NCI-H2227 (cell line): ENCODE data around the gene FPGS.
"Not testable (repeated sequence)": the region's sequence is repeated elsewhere in the genome, so short reads cannot be mapped to it uniquely, and the experiment has no call there.

Source experiments
- DNase-seq: peaks from one replicate; lab custom pipeline; 2025; ENCODE audit not compliant: unreplicated experiment; lab: John Stamatoyannopoulos, UW

Gene FPGS

DNA sequence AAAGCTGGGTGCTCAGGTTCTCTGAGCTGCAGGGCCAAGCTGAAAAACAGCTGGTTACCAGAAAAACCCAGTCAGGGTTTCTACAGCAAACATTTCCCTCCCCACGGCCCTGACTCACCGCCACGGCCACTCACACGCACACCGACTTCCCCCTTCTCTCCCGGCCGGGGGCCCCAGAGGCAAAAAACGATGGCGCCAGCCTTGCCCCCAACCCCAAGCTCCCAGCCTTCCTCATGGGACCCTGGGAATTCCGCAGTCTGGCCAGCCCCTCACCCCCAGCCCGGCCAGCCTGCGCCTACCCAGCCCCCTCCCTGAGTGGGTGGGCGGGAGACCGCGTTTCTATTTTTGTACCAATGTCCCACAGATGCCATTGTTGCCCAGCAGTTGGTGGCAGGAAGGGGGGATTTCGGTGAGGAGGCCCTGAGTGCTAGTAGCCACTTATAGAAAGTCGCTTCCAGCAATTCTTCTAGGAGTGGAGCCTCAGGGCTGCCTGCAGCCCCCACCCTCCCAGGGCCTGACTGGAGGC lies 33.4 kb downstream of the FPGS start:
- no peak for DNase-seq

GRCh38 chr9:127836561-127836960 lies 33.9 kb downstream of the FPGS start:
- DNase-seq, result not testable (repeated sequence)

- no peak for DNase-seq
These were observed 34.7 kb downstream of the FPGS start for GRCh38 chr9:127837346-127837745.

GRCh38 chr9:127838375-127839078 lies 35.8 kb downstream of the FPGS start:
- DNase-seq, result no peak

DNA sequence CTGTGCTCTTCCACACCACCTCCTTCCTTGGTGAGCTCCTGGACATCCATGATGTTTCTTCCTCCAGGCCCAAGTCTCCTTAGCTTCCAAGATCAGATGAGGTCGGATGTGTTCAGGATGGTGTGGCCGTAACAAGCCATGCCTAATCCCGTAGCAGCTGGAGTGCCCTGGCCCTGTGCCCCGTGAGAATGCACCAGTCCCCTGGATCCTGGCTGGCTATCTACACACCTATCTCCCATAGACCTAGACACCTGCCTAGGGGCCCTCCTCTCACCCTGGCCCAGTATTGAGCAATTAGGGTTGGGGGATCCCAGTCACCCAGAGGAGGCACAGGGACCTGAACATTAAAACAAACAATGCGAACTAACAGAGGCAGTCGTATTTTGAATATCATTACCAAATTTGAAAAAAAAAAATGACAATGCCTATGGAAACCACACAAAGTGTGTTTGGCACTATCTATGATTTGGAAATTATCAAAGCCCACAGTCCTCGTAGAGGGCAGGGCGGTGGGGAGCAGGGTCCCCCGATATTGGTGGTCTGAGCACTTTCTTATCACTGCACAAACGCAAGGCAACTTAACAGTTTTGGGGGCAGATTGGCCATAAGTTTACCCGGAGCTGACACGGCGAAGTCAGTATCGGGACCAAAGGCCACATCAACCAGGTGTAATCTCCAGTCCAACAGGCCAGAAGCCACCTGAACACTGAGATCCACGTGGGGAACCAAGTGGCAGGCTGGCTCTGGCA lies 38.6 kb downstream of the FPGS start:
- DNase-seq, result no peak

- DNase-seq, result no peak
These were observed 42.2 kb downstream of the FPGS start for GRCh38 chr9:127844821-127845359.

DNA sequence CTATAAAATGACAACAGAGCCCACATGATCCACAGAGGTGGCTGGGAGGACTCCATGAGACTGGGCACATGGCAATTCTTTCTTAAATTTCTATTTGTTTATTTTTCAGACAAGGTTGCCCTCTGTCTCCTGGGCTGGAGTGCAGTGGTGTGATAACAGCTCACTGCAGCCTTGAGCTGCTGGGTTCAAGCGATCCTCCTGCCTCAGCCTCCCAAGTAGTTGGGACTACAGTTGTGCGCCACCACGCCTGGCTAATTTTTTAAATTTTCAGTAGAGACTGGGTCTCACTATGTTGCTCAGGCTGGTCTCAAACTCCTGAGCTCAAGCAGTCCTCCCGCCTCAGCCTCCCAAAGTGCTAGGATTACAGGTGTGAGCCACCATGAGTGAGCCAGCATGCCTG lies 42.9 kb downstream of the FPGS start:
- not testable (repeated sequence) for DNase-seq

DNA sequence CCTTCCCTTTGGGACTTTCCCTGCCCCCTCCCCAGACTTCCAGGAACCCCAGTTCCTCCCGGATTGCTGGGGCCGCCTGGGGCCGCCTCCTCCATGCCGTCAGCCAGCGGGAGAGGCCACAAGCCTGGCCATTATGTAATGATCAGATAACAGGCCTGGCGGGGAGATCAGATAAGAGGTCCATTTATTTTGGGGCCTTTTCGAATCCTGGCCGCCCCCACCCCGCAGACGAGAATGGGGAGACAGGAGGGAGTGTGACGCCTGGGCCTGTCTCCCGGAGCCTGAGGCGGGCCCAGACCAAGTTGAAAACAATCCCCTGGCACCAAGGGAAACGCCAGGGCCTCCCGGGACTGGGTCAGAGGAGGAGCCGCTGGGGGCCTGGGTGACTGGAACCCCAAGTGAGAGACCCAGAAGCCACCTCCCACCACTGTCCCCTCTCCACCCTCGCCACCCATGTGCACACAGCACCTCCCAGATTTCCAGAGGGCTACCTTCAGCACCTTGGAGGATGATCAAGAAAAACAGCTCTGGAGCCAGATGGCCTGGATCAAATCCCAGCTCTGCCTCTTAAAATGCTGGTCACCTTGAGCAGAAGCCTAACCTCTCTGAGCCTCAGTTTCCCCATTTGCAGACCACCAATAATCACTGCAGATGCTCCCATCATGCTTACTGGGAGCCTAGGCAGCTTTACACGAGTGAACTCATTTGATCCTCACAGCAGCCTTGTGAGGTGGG lies 43.9 kb downstream of the FPGS start:
- no peak for DNase-seq

DNA sequence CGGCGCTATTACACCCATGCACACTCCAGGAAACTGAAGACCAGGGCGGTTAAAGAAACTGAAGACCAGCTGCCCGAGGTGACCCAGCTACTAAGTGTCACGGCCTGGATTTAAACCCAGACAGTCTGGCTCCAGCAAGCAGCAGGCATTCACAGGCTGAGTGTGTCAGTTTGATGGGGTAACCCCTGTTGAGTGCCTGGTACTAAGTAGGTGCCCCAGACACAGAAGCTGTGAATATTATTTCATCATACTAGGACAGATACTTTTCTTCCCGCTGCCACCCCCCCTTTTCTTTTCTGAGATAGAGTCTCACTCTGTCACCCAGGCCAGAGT lies 44.5 kb downstream of the FPGS start:
- DNase-seq, result no peak

- DNase-seq, result no peak
These were observed 45.4 kb downstream of the FPGS start for GRCh38 chr9:127847833-127848755.

DNA sequence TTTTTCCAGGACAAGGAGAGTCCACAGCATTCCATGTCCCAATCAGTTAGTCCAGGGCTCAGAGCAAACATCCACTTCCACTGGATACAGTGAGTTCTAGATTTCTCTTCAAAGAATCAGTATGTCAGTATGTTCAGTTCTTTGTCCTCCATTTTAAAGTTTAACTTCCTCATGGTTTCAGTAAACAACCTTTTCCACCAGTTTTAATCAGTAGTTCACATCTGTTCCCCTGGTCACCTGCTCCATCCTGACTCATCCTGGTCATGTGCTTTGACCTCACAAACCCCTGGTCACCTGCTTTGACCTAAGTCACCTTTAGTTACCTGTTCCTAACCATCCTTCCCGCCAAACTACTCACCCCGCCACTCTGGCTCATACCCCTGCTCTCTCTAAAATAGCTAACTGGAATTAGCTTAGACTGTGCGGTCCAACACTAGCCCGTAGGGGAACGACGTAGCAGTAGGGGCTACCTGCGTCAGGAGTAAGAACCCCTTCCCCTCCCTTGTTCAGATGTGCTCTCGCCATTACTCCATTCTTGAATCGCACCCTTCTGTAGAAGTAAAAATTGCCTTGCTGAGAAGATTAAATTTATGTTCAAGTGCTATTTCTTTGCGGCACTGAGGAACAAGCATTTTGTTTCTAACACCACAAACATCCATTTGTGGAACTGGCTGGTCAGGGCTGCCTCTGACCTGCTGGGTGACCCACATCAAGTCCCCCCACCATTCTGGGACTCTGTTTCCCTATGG lies 46.2 kb downstream of the FPGS start:
- DNase-seq, result no peak

- no peak for DNase-seq
These were observed 47.7 kb downstream of the FPGS start for GRCh38 chr9:127850286-127850830.

- DNase-seq, result no peak
These were observed 50.1 kb downstream of the FPGS start for GRCh38 chr9:127852829-127853228.

DNA sequence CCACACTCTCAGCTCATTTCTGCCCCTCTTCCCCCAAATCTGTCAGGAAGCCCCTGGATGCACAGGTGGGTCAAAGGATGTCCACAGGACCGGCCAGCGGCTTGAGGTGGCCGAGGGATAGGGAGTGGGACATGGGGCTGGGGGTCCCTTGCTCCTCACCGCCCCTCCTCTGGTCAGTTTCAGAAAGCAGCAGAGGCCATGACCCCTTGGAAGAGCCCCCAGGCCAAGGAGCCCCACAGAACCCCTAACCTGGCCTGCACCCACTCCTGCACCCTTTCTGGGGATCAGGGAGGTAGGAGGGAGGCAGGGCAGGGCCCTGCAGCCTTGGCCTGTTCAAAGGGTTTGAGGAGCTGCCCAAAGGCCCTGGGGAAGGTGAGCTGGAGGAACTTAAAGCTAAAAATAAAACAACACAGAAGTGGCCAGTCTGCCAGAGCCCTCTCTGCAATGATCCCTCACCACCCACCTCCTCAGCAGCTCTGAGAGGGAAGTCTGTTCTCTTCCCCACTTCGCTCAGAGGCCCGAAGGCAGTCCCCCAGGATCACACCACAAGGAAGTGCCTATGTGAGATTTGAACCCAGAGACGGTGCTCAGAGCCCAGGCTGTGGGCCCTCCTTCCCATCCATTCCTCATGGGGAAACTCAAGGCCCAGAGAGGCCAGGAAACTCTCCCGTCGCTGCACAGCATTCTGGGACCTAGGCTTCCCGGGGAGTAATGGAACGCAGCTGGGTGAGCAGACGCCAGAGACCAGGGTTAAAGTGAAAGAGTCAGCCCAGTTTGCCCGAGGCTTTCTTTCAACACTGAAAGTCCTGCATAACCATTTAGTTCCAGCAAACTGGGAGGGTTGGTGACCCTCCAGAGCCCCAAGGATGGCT lies 50.9 kb downstream of the FPGS start:
- no peak for DNase-seq

DNA sequence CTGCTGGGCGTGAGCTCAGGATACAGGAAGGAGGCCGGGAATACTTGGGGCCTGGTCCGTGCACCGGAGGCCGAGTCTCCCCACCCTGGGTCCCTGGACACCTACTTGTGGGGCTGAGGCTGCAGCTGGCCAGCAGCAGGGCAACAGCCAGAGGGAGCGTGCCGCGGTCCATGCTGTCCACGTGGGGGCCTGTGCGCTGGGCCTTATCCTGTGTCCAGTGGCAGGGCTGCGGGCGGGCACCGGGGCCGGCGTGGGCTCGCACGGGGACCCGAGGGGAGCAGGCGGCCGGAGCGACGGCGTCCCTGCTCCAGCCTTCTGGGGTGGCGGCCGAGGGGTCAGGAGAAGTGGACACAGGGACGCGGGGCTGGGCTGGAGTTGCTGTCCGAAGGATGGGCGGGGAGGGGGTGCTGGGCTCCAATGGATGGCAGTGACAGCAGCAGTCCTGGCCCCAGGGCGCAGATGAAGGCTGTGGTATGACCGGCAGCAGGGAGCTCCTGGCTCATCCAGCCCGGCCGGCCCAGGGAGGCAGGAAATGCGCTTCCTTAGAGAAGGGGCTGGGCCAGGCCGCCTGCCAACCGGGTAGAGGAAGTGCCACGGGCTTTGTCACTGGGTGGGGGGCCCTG lies 51.6 kb downstream of the FPGS start, which contains the start of gene ENG:
Gene ENG (minus strand): TSS at position 475 of the 623 bp plus-strand sequence. CDS start 303 bp downstream, at position 172.
- no peak for DNase-seq

- DNase-seq, result no peak
These were observed 52.3 kb downstream of the FPGS start for GRCh38 chr9:127854960-127855359.

GRCh38 chr9:127855522-127855921 lies 52.8 kb downstream of the FPGS start:
- no peak for DNase-seq
